Measurements from ENCODE around the gene CSMD2. TPM values are rescaled to one million over a fixed set of nuclear protein-coding genes. Genes with fewer than 3 reads are reported as not detected.

CSMD2 gene
- total and polyA plus RNA-seq, 2 experiments from 2014 or later = 5.3 to 16.6 TPM

DNA sequence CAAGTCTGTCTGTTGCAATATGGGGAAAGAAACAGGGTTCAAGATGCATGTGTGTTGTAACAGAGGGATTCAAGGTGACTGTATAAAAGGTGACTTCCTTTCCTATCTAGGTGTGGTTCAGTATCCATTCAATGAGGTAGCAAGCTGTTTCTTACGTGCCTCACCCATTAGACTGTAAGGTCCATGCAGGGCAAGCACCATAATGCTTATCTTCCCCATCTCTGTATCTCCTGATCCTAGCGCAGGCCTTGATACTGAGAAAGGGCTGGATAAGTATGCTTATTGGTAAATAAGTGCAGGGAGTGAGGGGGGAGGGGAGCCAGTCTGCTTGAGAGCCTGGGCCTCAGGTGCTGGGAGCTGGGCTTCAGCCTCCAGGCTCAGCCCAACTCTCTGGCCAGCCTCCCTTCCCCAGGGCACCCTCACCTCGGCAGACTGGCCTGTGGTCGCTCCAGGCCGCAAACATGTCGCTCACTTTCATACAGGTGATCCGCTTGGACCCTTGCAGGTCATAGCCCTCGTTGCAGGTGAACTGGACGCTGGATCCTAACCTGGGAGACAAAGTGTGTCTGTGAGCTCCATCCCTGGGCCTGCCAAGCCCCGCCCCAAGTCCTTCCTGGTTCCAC lies 345.6 kb downstream of the CSMD2 start (continued):
- TF ChIP-seq, protein P1, sequence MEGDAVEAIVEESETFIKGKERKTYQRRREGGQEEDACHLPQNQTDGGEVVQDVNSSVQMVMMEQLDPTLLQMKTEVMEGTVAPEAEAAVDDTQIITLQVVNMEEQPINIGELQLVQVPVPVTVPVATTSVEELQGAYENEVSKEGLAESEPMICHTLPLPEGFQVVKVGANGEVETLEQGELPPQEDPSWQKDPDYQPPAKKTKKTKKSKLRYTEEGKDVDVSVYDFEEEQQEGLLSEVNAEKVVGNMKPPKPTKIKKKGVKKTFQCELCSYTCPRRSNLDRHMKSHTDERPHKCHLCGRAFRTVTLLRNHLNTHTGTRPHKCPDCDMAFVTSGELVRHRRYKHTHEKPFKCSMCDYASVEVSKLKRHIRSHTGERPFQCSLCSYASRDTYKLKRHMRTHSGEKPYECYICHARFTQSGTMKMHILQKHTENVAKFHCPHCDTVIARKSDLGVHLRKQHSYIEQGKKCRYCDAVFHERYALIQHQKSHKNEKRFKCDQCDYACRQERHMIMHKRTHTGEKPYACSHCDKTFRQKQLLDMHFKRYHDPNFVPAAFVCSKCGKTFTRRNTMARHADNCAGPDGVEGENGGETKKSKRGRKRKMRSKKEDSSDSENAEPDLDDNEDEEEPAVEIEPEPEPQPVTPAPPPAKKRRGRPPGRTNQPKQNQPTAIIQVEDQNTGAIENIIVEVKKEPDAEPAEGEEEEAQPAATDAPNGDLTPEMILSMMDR (conservative IDR thresholded peaks at IDR 0.05; ENCODE audit: low read depth in 2 of 2) = no peak
- TF ChIP-seq, protein P2, sequence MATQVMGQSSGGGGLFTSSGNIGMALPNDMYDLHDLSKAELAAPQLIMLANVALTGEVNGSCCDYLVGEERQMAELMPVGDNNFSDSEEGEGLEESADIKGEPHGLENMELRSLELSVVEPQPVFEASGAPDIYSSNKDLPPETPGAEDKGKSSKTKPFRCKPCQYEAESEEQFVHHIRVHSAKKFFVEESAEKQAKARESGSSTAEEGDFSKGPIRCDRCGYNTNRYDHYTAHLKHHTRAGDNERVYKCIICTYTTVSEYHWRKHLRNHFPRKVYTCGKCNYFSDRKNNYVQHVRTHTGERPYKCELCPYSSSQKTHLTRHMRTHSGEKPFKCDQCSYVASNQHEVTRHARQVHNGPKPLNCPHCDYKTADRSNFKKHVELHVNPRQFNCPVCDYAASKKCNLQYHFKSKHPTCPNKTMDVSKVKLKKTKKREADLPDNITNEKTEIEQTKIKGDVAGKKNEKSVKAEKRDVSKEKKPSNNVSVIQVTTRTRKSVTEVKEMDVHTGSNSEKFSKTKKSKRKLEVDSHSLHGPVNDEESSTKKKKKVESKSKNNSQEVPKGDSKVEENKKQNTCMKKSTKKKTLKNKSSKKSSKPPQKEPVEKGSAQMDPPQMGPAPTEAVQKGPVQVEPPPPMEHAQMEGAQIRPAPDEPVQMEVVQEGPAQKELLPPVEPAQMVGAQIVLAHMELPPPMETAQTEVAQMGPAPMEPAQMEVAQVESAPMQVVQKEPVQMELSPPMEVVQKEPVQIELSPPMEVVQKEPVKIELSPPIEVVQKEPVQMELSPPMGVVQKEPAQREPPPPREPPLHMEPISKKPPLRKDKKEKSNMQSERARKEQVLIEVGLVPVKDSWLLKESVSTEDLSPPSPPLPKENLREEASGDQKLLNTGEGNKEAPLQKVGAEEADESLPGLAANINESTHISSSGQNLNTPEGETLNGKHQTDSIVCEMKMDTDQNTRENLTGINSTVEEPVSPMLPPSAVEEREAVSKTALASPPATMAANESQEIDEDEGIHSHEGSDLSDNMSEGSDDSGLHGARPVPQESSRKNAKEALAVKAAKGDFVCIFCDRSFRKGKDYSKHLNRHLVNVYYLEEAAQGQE (IDR thresholded peaks at IDR 0.05; ENCODE audit: unreplicated experiment) = no peak
- TF ChIP-seq JUNB (IDR thresholded peaks at IDR 0.05; ENCODE audit: unreplicated experiment) (no peak), CREB1 (CRISPR knock-in tag; IDR thresholded peaks at IDR 0.05; ENCODE audit: low read depth) (no peak), ZNF331 (CRISPR knock-in tag; IDR thresholded peaks at IDR 0.05; ENCODE audit: low read depth) (no peak), POLR2AphosphoS5 (IDR thresholded peaks at IDR 0.05; ENCODE audit: low read depth) (no peak)
- TF ChIP-seq, protein P3, sequence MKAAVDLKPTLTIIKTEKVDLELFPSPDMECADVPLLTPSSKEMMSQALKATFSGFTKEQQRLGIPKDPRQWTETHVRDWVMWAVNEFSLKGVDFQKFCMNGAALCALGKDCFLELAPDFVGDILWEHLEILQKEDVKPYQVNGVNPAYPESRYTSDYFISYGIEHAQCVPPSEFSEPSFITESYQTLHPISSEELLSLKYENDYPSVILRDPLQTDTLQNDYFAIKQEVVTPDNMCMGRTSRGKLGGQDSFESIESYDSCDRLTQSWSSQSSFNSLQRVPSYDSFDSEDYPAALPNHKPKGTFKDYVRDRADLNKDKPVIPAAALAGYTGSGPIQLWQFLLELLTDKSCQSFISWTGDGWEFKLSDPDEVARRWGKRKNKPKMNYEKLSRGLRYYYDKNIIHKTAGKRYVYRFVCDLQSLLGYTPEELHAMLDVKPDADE (IDR thresholded peaks at IDR 0.05) = no peak

DNA sequence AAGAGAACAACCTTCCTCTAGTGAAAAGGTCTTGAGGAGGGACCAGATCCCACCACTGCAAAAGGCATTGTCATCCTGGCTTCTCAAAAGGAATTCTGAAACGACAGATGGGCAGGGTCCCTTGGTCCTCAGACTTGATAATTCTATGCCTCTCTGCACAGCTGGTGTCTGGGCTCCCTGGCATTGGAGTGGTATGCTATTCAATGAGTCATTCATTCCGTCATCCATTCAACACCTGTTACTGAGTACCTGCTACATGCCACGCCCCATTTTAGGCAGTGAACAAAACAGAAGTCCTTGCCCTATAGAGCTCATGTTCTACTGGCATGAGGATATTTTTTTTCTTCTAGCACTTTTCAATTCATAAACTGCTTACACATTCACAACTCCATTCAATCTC lies 347.0 kb downstream of the CSMD2 start:
- no peaks in the 10 kb centered on the region for H3K79me2 ChIP-seq (replicated peaks; ENCODE audit: insufficient read depth)
- H3K9me3 Mint-ChIP-seq = no peaks in the 10 kb centered on the region; the same call in 2 of the 3 replicates
- H3K36me3 Mint-ChIP-seq (ENCODE audit: low read depth) = peaks cover 15% of the 10 kb centered on the region; the same call in 1 of the 3 replicates
- H3K27me3 ChIP-seq (ENCODE audit: insufficient read depth) = no peaks in the 10 kb centered on the region
- no peaks in the 10 kb centered on the region for H4K20me1 ChIP-seq (replicated peaks; ENCODE audit: insufficient read depth)
- H3K27me3 Mint-ChIP-seq (ENCODE audit: insufficient read depth, low read depth, poor library complexity) = peaks cover 5% of the 10 kb centered on the region
- H3K4me1 ChIP-seq (ENCODE audit: insufficient read depth) = no peaks in the 10 kb centered on the region
- no peaks in the 10 kb centered on the region for H3K9me2 ChIP-seq (ENCODE audit: insufficient read depth)
- H3K4me3 ChIP-seq = no peak overlapping the region
- H3K27ac ChIP-seq (ENCODE audit: low read depth) = no peak overlapping the region
- H2AFZ ChIP-seq = no peak overlapping the region
- DNase-seq (ENCODE audit: low spot score) (peak; percentile 7), ATAC-seq (no peak)
- TF ChIP-seq CREB1 (CRISPR knock-in tag; IDR thresholded peaks at IDR 0.05; ENCODE audit: low read depth) (no peak), ZNF331 (CRISPR knock-in tag; IDR thresholded peaks at IDR 0.05; ENCODE audit: low read depth) (no peak), POLR2AphosphoS5 (IDR thresholded peaks at IDR 0.05; ENCODE audit: low read depth) (no peak), STAT1 (IDR thresholded peaks at IDR 0.05; ENCODE audit: unreplicated experiment) (no peak), ZNF114 (CRISPR knock-in tag; IDR thresholded peaks at IDR 0.05) (no peak)
- H3K4me2 ChIP-seq = no peak overlapping the region
- no peaks in the 10 kb centered on the region for H3K36me3 ChIP-seq (ENCODE audit: insufficient read depth)
- no peaks in the 10 kb centered on the region for H3F3A ChIP-seq (replicated peaks; ENCODE audit: low read depth)
- H3K27ac Mint-ChIP-seq = no peak overlapping the region
- H3K4me1 Mint-ChIP-seq = no peaks in the 10 kb centered on the region; the same call in 2 of the 3 replicates
- no peak overlapping the region for H3K4me3 Mint-ChIP-seq
